WTC11 (cell line): ENCODE measurements around the gene METRN. TPM values are rescaled to one million over a fixed set of nuclear protein-coding genes. Genes with fewer than 3 reads are reported as not detected.

Source experiments
- ATAC-seq: fragments of 200-7000 bp; cut with Tn5 transposase; 2 replicates; pipeline ENCODE4 v1.10.0; 2021; ENCODE audit warnings: mild to moderate bottlenecking, moderate library complexity
- CTCF ChIA-PET: fragments of 300-600 bp; sonication (Branson Sonifier 250); formaldehyde crosslinking; loops from one replicate; lab custom pipeline; 2021; ENCODE audit warnings: antibody characterized with exemption; lab: Charles Lee
- POLR2A ChIA-PET: fragments of 350-600 bp; sonication (Branson Sonifier 250); formaldehyde crosslinking; loops from one replicate; lab custom pipeline; 2021; ENCODE audit warnings: antibody characterized with exemption; lab: Charles Lee
- DNase-seq: peaks from one replicate; pipeline ENCODE4 v3.0.0; 2021; ENCODE audit warnings: low spot score
- H3K27ac Mint-ChIP-seq: 2 replicates; pipeline ENCODE4 v1.8.0; 2021; ENCODE audit warnings: mixed read lengths
- H3K27me3 Mint-ChIP-seq: 2 replicates; pipeline ENCODE4 v1.8.0; 2021; ENCODE audit warnings: low read depth, mild to moderate bottlenecking, moderate library complexity, mixed read lengths
- H3K36me3 Mint-ChIP-seq: 2 replicates; pipeline ENCODE4 v1.8.0; 2021; ENCODE audit warnings: mixed read lengths
- H3K4me1 Mint-ChIP-seq: 2 replicates; pipeline ENCODE4 v1.8.0; 2022; ENCODE audit warnings: mixed read lengths
- H3K4me3 Mint-ChIP-seq: 2 replicates; pipeline ENCODE4 v1.8.0; 2021; ENCODE audit warnings: mild to moderate bottlenecking, moderate library complexity, mixed read lengths
- H3K9me3 Mint-ChIP-seq: 2 replicates; pipeline ENCODE4 v1.8.0; 2021; ENCODE audit warnings: mixed read lengths
- ATF1 ChIP-seq: sonication (generic); formaldehyde crosslinking; IDR thresholded peaks from 2 replicates; pipeline ENCODE4 v1.8.1; 2023; ENCODE audit warnings: mild to moderate bottlenecking, moderate library complexity, missing genetic modification reagents
- CTCF ChIP-seq: fragments of 200-600 bp; IDR thresholded peaks from 2 replicates; pipeline ENCODE4 v1.8.0; 2022; ENCODE audit warnings: antibody characterized with exemption
- ETV6 ChIP-seq: sonication (generic); formaldehyde crosslinking; IDR thresholded peaks from 2 replicates; pipeline ENCODE4 v1.8.1; 2022; ENCODE audit warnings: mild to moderate bottlenecking, missing genetic modification reagents
- FOXJ3 ChIP-seq: sonication (generic); formaldehyde crosslinking; IDR thresholded peaks from 2 replicates; pipeline ENCODE4 v1.9.0; 2021; ENCODE audit warnings: missing genetic modification reagents, mild to moderate bottlenecking, borderline replicate concordance
- FOXK1 ChIP-seq: sonication (generic); formaldehyde crosslinking; IDR thresholded peaks from 2 replicates; pipeline ENCODE4 v1.8.0; 2022; ENCODE audit warnings: mild to moderate bottlenecking, moderate library complexity, missing genetic modification reagents
- GTF2I ChIP-seq: fragments of 250-450 bp; sonication (Bioruptor Pico); conservative IDR thresholded peaks from 2 replicates; pipeline ENCODE4 v1.4.0; 2021; ENCODE audit warnings: mild to moderate bottlenecking
- NFATC4 ChIP-seq: fragments of 250-450 bp; sonication (Bioruptor Pico); IDR thresholded peaks from 2 replicates; pipeline ENCODE4 v1.9.0; 2021; ENCODE audit warnings: mild to moderate bottlenecking
- NR2C2 ChIP-seq: sonication (generic); formaldehyde crosslinking; IDR thresholded peaks from 2 replicates; pipeline ENCODE4 v1.8.0; 2022; ENCODE audit warnings: mild to moderate bottlenecking, missing genetic modification reagents
- SMAD3 ChIP-seq: sonication (generic); formaldehyde crosslinking; IDR thresholded peaks from 2 replicates; pipeline ENCODE4 v1.8.0; 2022; ENCODE audit warnings: missing genetic modification reagents, mild to moderate bottlenecking, borderline replicate concordance
- ZNF121 ChIP-seq: sonication (generic); formaldehyde crosslinking; IDR thresholded peaks from 2 replicates; pipeline ENCODE4 v1.8.0; 2023; ENCODE audit warnings: missing genetic modification reagents
- ZNF263 ChIP-seq: sonication (generic); formaldehyde crosslinking; IDR thresholded peaks from 2 replicates; pipeline ENCODE4 v1.8.1; 2022; ENCODE audit warnings: low read depth, mild to moderate bottlenecking, moderate library complexity, missing genetic modification reagents
- ZNF671 ChIP-seq: fragments of 250-450 bp; sonication (Bioruptor Pico); IDR thresholded peaks from 2 replicates; pipeline ENCODE4 v1.8.0; 2021; ENCODE audit warnings: mild to moderate bottlenecking
- total RNA-seq: library from RNA; stranded (reverse); gene quantifications from 3 replicates; pipeline ENCODE4 v1.2.3, GENCODE V29; 2021
- TF ChIP-seq, protein P1 (sequence below): fragments of 250-450 bp; sonication (Bioruptor Pico); IDR thresholded peaks from 2 replicates; pipeline ENCODE4 v1.8.0; 2021; ENCODE audit warnings: mild to moderate bottlenecking
- TF ChIP-seq, protein P2 (sequence below): sonication (generic); formaldehyde crosslinking; IDR thresholded peaks from 2 replicates; pipeline ENCODE4 v1.8.1; 2023; ENCODE audit warnings: mild to moderate bottlenecking, missing genetic modification reagents
- TF ChIP-seq, protein P3 (sequence below): sonication (generic); formaldehyde crosslinking; IDR thresholded peaks from 2 replicates; pipeline ENCODE4 v1.8.1; 2023; ENCODE audit warnings: mild to moderate bottlenecking, missing genetic modification reagents, borderline replicate concordance
- TF ChIP-seq, protein P4 (sequence below): fragments of 250-450 bp; sonication (Bioruptor Pico); IDR thresholded peaks from 2 replicates; pipeline ENCODE4 v1.9.0; 2021; ENCODE audit warnings: moderate library complexity, mild to moderate bottlenecking, inconsistent platforms, borderline replicate concordance
- TF ChIP-seq, protein P5 (sequence below): sonication (generic); formaldehyde crosslinking; IDR thresholded peaks from 2 replicates; pipeline ENCODE4 v1.8.1; 2023; ENCODE audit warnings: mild to moderate bottlenecking, missing genetic modification reagents

The METRN gene
- total RNA-seq, 1 experiment from 2014 or later: 30.9 TPM

- no peaks in the 10 kb centered on the region for H3K27me3 Mint-ChIP-seq
- H3K9me3 Mint-ChIP-seq: no peaks in the 10 kb centered on the region
- peaks cover 25% of the 10 kb centered on the region for H3K36me3 Mint-ChIP-seq
- ChIA-PET POLR2A (interaction anchor here (1.6 kb wide), 1 partner anchor 10 kb away, joined by 6 read pairs; no protein-coding TSS in a partner anchor), CTCF (interaction anchor here (0.6 to 1.7 kb wide), 5 partner anchors 10 to 110 kb away, joined by 3 to 8 read pairs (median 3); partner anchors contain the start of gene RHBDL1)
- no peak overlapping the region for H3K27ac Mint-ChIP-seq
- no peak overlapping the region for H3K4me3 Mint-ChIP-seq
- ATAC-seq (no peak), DNase-seq (no peak)
- no peak for TF ChIP-seq CTCF
- TF ChIP-seq ATF1 (CRISPR knock-in tag): no peak
- no peak for TF ChIP-seq NR2C2 (CRISPR knock-in tag)
- TF ChIP-seq, protein P1, sequence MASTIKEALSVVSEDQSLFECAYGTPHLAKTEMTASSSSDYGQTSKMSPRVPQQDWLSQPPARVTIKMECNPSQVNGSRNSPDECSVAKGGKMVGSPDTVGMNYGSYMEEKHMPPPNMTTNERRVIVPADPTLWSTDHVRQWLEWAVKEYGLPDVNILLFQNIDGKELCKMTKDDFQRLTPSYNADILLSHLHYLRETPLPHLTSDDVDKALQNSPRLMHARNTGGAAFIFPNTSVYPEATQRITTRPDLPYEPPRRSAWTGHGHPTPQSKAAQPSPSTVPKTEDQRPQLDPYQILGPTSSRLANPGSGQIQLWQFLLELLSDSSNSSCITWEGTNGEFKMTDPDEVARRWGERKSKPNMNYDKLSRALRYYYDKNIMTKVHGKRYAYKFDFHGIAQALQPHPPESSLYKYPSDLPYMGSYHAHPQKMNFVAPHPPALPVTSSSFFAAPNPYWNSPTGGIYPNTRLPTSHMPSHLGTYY (CRISPR knock-in tag): no peak
- TF ChIP-seq, protein P2, sequence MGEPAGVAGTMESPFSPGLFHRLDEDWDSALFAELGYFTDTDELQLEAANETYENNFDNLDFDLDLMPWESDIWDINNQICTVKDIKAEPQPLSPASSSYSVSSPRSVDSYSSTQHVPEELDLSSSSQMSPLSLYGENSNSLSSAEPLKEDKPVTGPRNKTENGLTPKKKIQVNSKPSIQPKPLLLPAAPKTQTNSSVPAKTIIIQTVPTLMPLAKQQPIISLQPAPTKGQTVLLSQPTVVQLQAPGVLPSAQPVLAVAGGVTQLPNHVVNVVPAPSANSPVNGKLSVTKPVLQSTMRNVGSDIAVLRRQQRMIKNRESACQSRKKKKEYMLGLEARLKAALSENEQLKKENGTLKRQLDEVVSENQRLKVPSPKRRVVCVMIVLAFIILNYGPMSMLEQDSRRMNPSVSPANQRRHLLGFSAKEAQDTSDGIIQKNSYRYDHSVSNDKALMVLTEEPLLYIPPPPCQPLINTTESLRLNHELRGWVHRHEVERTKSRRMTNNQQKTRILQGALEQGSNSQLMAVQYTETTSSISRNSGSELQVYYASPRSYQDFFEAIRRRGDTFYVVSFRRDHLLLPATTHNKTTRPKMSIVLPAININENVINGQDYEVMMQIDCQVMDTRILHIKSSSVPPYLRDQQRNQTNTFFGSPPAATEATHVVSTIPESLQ: no peak
- TF ChIP-seq ETV6: no peak
- TF ChIP-seq, protein P3, sequence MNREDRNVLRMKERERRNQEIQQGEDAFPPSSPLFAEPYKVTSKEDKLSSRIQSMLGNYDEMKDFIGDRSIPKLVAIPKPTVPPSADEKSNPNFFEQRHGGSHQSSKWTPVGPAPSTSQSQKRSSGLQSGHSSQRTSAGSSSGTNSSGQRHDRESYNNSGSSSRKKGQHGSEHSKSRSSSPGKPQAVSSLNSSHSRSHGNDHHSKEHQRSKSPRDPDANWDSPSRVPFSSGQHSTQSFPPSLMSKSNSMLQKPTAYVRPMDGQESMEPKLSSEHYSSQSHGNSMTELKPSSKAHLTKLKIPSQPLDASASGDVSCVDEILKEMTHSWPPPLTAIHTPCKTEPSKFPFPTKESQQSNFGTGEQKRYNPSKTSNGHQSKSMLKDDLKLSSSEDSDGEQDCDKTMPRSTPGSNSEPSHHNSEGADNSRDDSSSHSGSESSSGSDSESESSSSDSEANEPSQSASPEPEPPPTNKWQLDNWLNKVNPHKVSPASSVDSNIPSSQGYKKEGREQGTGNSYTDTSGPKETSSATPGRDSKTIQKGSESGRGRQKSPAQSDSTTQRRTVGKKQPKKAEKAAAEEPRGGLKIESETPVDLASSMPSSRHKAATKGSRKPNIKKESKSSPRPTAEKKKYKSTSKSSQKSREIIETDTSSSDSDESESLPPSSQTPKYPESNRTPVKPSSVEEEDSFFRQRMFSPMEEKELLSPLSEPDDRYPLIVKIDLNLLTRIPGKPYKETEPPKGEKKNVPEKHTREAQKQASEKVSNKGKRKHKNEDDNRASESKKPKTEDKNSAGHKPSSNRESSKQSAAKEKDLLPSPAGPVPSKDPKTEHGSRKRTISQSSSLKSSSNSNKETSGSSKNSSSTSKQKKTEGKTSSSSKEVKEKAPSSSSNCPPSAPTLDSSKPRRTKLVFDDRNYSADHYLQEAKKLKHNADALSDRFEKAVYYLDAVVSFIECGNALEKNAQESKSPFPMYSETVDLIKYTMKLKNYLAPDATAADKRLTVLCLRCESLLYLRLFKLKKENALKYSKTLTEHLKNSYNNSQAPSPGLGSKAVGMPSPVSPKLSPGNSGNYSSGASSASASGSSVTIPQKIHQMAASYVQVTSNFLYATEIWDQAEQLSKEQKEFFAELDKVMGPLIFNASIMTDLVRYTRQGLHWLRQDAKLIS: no peak
- TF ChIP-seq ZNF263 (CRISPR knock-in tag): no peak
- no peak for TF ChIP-seq FOXK1 (CRISPR knock-in tag)
- TF ChIP-seq ZNF121 (CRISPR knock-in tag): no peak
- no peak for TF ChIP-seq NFATC4 (CRISPR knock-in tag)
- no peak for TF ChIP-seq GTF2I (CRISPR knock-in tag)
- no peak for TF ChIP-seq SMAD3
- TF ChIP-seq, protein P4, sequence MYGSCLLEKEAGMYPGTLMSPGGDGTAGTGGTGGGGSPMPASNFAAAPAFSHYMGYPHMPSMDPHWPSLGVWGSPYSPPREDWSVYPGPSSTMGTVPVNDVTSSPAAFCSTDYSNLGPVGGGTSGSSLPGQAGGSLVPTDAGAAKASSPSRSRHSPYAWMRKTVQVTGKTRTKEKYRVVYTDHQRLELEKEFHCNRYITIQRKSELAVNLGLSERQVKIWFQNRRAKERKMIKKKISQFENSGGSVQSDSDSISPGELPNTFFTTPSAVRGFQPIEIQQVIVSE (CRISPR knock-in tag): no peak
- TF ChIP-seq FOXJ3 (CRISPR knock-in tag): no peak
- H3K4me1 Mint-ChIP-seq: peaks cover 20% of the 10 kb centered on the region
Observed at GRCh38 chr16:684961-685696, 29.8 kb upstream of the METRN start.

DNA sequence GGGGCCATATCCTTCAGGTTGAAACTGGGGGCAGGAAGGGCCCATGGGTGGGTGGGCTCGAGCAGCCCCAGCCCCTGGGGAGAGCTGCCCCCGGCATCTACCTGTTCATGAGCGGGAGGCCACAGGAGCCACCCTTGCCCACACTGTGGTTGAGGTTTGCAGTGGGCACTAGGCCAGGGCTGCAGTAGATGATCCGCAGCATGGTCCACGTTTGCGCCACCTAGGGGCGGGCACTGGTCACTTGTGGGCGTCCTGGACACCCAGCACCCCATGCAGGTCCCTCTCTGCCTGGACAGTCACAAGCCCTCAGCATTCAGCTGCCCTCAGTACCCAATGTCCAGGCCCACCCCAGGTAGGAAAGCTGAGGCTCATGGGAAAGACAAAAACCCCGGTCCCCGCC is 29.0 kb upstream of the METRN start:
- CTCF ChIA-PET: interaction anchor here (0.7 to 1.7 kb wide), 13 partner anchors 9 to 169 kb away, joined by 3 to 12 read pairs (median 4); partner anchors contain the start of genes CHTF18, RHBDL1, RHOT2 and RPUSD1
- H3K27ac Mint-ChIP-seq: peak overlapping the region; percentile 65
- peak; percentile 6; the same call in 1 of the 2 replicates for ATAC-seq
- TF ChIP-seq ZNF671 (no peak), CTCF (peak; percentile 60)
- TF ChIP-seq, protein P5, sequence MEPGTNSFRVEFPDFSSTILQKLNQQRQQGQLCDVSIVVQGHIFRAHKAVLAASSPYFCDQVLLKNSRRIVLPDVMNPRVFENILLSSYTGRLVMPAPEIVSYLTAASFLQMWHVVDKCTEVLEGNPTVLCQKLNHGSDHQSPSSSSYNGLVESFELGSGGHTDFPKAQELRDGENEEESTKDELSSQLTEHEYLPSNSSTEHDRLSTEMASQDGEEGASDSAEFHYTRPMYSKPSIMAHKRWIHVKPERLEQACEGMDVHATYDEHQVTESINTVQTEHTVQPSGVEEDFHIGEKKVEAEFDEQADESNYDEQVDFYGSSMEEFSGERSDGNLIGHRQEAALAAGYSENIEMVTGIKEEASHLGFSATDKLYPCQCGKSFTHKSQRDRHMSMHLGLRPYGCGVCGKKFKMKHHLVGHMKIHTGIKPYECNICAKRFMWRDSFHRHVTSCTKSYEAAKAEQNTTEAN: no peak
- peak; percentile 70 for DNase-seq
- H3K9me3 Mint-ChIP-seq: no peaks in the 10 kb centered on the region
- H3K36me3 Mint-ChIP-seq: peaks cover 24% of the 10 kb centered on the region
- POLR2A ChIA-PET: no interaction called here
- H3K4me3 Mint-ChIP-seq: peak overlapping the region; percentile 39
- H3K4me1 Mint-ChIP-seq: peaks cover 20% of the 10 kb centered on the region
- peaks cover 5% of the 10 kb centered on the region; the same call in 1 of the 2 replicates for H3K27me3 Mint-ChIP-seq
